Right lobe of liver (tissue), 4 donors: ENCODE measurements around the gene ABI3.

Experiments used
- CTCF ChIP-seq, 4 donors: fragments of 200-600 bp in 3 of 4; fragments of 450-650 bp in 1 of 4; IDR thresholded peaks; one replicate each; pipeline versions ENCODE4 v1.5.1 to v1.8.0; 2016 to 2022; ENCODE audit warnings: antibody characterized with exemption in 4 of 4, mild to moderate bottlenecking in 2 of 4
- POLR2A ChIP-seq: fragments of 450-650 bp; IDR thresholded peaks from one replicate; pipeline ENCODE4 v1.6.1; 2017; ENCODE audit warnings: antibody characterized with exemption, mild to moderate bottlenecking
- donor health status: DM: no; HTN: no; CAD: no.
- donor health status: DM: no; HTN: no; CAD: no.
- donor health status: DM: no; HTN: yes; CAD: no.

DNA sequence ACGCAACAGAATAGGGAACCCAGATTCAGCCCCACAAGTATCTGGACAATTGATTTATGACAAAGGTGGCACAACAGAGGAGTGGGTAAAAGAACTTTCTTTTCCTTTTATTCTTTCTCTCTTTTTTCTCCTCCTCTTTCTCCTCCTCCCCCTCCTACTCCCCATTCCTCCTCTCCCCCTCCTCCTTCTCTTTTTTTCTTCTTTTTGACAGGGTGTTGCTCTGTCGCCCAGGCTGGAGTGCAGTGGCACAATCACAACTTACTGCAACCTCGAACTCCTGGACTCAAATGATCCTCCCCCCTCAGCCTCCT lies 16.3 kb upstream of the ABI3 start:
- TF ChIP-seq CTCF (IDR thresholded peaks at IDR 0.05) (no peak), POLR2A (no peak)
